Measurements from ENCODE around the gene CENPL.

GRCh38 chr1:173789841-173790240, 34.8 kb downstream of the CENPL start:
- TF ChIP-seq EZH2 (IDR thresholded peaks at IDR 0.05; ENCODE audit: borderline replicate concordance, low read depth, low read length, severe bottlenecking) (no peak), CTCF (IDR thresholded peaks at IDR 0.05; ENCODE audit: borderline replicate concordance, extremely low read depth, low read length, poor library complexity, severe bottlenecking) (no peak)

Measured in DND-41 (cell line).